Endothelial cell of umbilical vein (primary cell): ENCODE results near the gene SELENOF.

ENCODE experiments used
- EZH2 ChIP-seq: IDR thresholded peaks from 2 replicates; pipeline ENCODE4 v1.6.1; 2012; ENCODE audit warnings: borderline replicate concordance, low read depth, mild to moderate bottlenecking, moderate library complexity, low read length, inconsistent platforms; ENCODE audit not compliant: severe bottlenecking
- TF ChIP-seq, protein P1 (sequence below), 2 donors: IDR thresholded peaks; 1 replicate in 1 of 2; 2 replicates in 1 of 2; pipeline ENCODE4 v1.5.1; 2011; ENCODE audit warnings: low read length in 2 of 2, mild to moderate bottlenecking in 2 of 2, moderate library complexity in 2 of 2, control low read depth in 1 of 2, inconsistent platforms in 1 of 2, low read depth in 1 of 2; ENCODE audit not compliant: insufficient read depth in 1 of 2; ENCODE audit errors: extremely low read depth in 1 of 2

DNA sequence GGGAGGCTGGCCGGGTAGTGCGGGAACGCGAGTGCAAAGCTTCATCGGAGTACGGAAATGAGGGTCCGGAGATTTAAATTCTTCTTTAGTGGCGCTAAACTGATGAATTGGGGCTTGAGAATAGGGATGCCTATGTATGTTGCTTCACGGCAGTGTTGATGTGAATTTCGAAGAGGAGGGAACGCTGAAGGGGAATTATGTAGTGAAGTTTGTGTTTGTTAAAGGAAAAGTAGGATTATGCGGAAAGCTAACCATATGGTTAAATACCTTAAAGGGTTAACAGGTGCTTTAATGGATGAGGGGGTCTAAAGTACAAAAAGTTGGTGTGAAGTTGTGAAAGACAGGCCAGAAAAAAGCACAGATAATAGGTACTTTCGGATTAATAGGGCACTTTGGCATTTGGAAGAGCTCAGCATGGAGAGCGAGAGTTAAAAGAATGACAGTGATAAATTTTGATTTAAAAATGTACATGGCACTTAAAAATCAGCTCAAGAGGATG is 1.9 kb upstream of the SELENOF start:
- TF ChIP-seq, protein P1, sequence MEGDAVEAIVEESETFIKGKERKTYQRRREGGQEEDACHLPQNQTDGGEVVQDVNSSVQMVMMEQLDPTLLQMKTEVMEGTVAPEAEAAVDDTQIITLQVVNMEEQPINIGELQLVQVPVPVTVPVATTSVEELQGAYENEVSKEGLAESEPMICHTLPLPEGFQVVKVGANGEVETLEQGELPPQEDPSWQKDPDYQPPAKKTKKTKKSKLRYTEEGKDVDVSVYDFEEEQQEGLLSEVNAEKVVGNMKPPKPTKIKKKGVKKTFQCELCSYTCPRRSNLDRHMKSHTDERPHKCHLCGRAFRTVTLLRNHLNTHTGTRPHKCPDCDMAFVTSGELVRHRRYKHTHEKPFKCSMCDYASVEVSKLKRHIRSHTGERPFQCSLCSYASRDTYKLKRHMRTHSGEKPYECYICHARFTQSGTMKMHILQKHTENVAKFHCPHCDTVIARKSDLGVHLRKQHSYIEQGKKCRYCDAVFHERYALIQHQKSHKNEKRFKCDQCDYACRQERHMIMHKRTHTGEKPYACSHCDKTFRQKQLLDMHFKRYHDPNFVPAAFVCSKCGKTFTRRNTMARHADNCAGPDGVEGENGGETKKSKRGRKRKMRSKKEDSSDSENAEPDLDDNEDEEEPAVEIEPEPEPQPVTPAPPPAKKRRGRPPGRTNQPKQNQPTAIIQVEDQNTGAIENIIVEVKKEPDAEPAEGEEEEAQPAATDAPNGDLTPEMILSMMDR (IDR thresholded peaks at IDR 0.05; ENCODE audit: extremely low read depth in 1 of 2, insufficient read depth in 1 of 2, low read depth in 1 of 2, low read length in 2 of 2), result no peak
- TF ChIP-seq EZH2, result no peak
